Heart left ventricle (tissue), 16 donors: ENCODE measurements around the gene ESPNL. TPM values are rescaled to one million over a fixed set of nuclear protein-coding genes. Genes with fewer than 3 reads are reported as not detected.

ENCODE experiments used
- ATAC-seq, 4 donors: fragments of 200-7000 bp; cut with Tn5 transposase; one replicate each; pipeline ENCODE4 v1.9.1; 2020 to 2022; ENCODE audit warnings: moderate library complexity in 4 of 4, mild to moderate bottlenecking in 3 of 4, moderate number of reproducible peaks in 1 of 4
- DNase-seq, 5 donors: peaks; one replicate each; pipeline ENCODE4 v3.0.0-alpha.2; 2020
- H3K27ac ChIP-seq, 12 donors: fragments of 200-600 bp; sonication (generic) in 4 of 12; one replicate each; pipeline versions ENCODE4 v1.5.0 to v1.8.0; 2016 to 2022; ENCODE audit warnings: mild to moderate bottlenecking in 2 of 12
- H3K27me3 ChIP-seq, 9 donors: fragments of 200-600 bp; sonication (generic) in 2 of 9; one replicate each; pipeline versions ENCODE4 v1.5.1 to v1.8.0; 2016 to 2022; ENCODE audit warnings: mild to moderate bottlenecking in 3 of 9
- H3K36me3 ChIP-seq, 9 donors: fragments of 200-600 bp; sonication (generic) in 2 of 9; one replicate each; pipeline versions ENCODE4 v1.5.0 to v1.8.0; 2018 to 2022; ENCODE audit warnings: mild to moderate bottlenecking in 2 of 9
- H3K4me1 ChIP-seq, 12 donors: fragments of 200-600 bp; sonication (generic) in 4 of 12; one replicate each; pipeline versions ENCODE4 v1.5.0 to v1.8.0; 2016 to 2022; ENCODE audit warnings: mild to moderate bottlenecking in 3 of 12
- H3K4me3 ChIP-seq, 12 donors: fragments of 200-600 bp; sonication (generic) in 4 of 12; one replicate each; pipeline versions ENCODE4 v1.5.0 to v1.8.0; 2017 to 2022; ENCODE audit warnings: mild to moderate bottlenecking in 9 of 12, moderate library complexity in 4 of 12
- H3K9me3 ChIP-seq, 12 donors: fragments of 200-600 bp; sonication (generic) in 4 of 12; one replicate each; pipeline versions ENCODE4 v1.5.0 to v1.8.0; 2016 to 2022; ENCODE audit warnings: mild to moderate bottlenecking in 1 of 12
- POLR2A ChIP-seq, 2 donors: fragments of 450-650 bp; IDR thresholded peaks; one replicate each; pipeline ENCODE4 v1.6.1; 2017; ENCODE audit warnings: antibody characterized with exemption in 2 of 2, mild to moderate bottlenecking in 2 of 2, moderate library complexity in 2 of 2
- WGBS, 4 donors: extraction: QIAGEN DNeasy Blood & Tissue Kit in 2 of 4; methylation state at CpG; one replicate each; pipeline versions ENCODE4 v1.1.5 to v1.1.7; 2013 to 2018; 5-methylcytosine and 5-hydroxymethylcytosine counted together
- intact Hi-C, 10 donors: fragments of 100-400 bp; cut with DNase I; formaldehyde crosslinking; loops; one replicate each; pipeline versions ENCODE4 v1.11.1 to v1.14.2; 2022
- polyA plus RNA-seq, 2 donors: library from polyadenylated mRNA; stranded (reverse); fragments of 200-250 nt; gene quantifications; one replicate each; pipeline ENCODE4 v1.2.3, GENCODE V29; 2013
- total RNA-seq, 9 donors: library from RNA; depleted of rRNA in 2 of 9; stranded (reverse); fragments of >200 nt in 2 of 9; fragmentation: NEBNext Ultra II Directional in 3 of 9; extraction: Animal tissue kit (Norgen Biotek cat#: 25700) in 3 of 9; gene quantifications; one replicate each; pipeline versions ENCODE4 v1.1.0 to v1.2.4, GENCODE V29; 2016 to 2023
- TF ChIP-seq, protein P1 (sequence below), 12 donors: fragments of 200-600 bp; sonication (generic) in 4 of 12; IDR thresholded peaks; one replicate each; pipeline versions ENCODE4 v1.5.0 to v1.8.0; 2018 to 2022; ENCODE audit warnings: antibody characterized with exemption in 12 of 12, mild to moderate bottlenecking in 5 of 12
- donor health status: ischemic (EF 13 %, LVEDD 7.1; RV severe dilation, severe dysfunction).
- donor health status: healthy with polysubstance abuse.
- donor health status: DM: no; HTN: yes; CAD: no.
- donor health status: DM: no; HTN: no; CAD: no.
- donor health status: ischemic (EF 25% LVEDD 6.9; RV normal size, moderate dysfunction).
- donor health status: ischemic (EF 25% LVEDD 5.7; RV mildly dilated, moderate dysfunction).
- donor health status: healthy.
- donor health status: DM: yes; HTN: yes; CAD: no.
- donor health status: ischemic (EF 35%, LVEDD 5.7; RV mildly dilated, moderate dysfunction).
- donor health status: nonischemic (EF 11% LVEDD 7.7; RV severe dilation, severe dysfunction).
- donor health status: DM: yes; HTN: yes; CAD: no.
- donor health status: PGD.
- donor health status: ischemic (EF 29% LVEDD 5.4; RV normal size, mild dysfunction).
- donor health status: nonischemic (EF 23%, LVEDD 6.1; RV moderate dilation, normal function).

Gene ESPNL
- total and polyA plus RNA-seq, 11 donors = 0.05 to 1.2 (median 0.27) TPM; not detected in 2

DNA sequence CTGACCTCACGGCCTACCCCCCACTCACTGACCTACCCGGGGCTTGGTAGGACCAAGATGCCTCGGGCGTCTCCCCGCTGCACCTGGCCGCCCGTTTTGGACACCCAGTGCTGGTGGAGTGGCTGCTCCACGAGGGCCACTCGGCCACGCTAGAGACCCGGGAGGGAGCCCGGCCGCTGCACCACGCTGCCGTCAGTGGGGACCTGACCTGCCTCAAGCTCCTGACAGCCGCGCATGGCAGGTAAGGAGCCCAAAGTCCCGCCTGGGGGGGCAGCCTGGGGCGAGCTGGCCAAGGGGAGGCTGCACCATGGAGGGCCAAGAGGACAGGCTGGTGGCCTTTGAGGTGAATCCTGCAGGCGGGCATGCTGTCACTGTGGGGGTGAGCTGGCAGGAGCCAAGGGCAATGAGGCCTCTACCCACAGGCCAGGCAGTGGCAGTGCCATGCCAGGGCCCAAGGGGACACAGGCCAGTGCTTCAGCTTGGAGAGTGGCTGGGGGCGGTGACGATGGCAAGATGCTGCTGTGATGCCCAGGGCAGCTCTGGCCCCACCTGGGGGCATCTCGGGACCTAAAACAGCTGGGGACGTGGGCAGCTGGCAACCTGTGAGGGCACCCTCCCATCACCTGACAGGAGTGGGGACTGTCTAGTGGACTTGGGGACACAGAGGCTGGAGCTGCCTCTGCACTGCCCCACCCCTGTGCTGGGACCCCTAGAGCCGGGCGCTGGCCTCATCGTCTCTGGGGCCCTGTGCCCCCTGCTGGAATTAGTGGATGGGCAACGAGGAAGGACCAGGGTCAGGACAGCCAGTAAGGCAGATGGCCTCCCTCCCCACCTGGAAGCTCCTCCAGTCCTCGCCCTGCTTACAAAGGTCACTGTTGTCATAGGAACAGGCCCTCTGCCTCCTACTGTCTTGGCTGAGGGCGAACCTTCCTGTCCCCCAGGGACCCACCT, 2.0 kb downstream of the ESPNL start:
- no peak for TF ChIP-seq POLR2A (IDR thresholded peaks at IDR 0.05)
- TF ChIP-seq, protein P1, sequence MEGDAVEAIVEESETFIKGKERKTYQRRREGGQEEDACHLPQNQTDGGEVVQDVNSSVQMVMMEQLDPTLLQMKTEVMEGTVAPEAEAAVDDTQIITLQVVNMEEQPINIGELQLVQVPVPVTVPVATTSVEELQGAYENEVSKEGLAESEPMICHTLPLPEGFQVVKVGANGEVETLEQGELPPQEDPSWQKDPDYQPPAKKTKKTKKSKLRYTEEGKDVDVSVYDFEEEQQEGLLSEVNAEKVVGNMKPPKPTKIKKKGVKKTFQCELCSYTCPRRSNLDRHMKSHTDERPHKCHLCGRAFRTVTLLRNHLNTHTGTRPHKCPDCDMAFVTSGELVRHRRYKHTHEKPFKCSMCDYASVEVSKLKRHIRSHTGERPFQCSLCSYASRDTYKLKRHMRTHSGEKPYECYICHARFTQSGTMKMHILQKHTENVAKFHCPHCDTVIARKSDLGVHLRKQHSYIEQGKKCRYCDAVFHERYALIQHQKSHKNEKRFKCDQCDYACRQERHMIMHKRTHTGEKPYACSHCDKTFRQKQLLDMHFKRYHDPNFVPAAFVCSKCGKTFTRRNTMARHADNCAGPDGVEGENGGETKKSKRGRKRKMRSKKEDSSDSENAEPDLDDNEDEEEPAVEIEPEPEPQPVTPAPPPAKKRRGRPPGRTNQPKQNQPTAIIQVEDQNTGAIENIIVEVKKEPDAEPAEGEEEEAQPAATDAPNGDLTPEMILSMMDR (IDR thresholded peaks at IDR 0.05) = no peak
- Histone ChIP-seq H3K4me3 (no peak overlapping the region), H3K36me3 (no peaks in the 10 kb centered on the region), H3K27ac (no peak overlapping the region), H3K4me1 (peaks cover 0 to 17% (median 0%) of the 10 kb centered on the region in 12 donors), H3K27me3 (peaks cover 0 to 5% (median 0%) of the 10 kb centered on the region in 9 donors), H3K9me3 (no peaks in the 10 kb centered on the region)
- 85 to 91% (median 88%) methylated on average over 27 to 30 of the region's 30 CpGs for WGBS, 4 donors
- no peak for ATAC-seq
- intact Hi-C loops = loop anchor here in 1 of 10 donors (10.0 kb wide), 1 partner anchor 247 kb away; the partner anchor contains the start of gene RAMP1
- DNase-seq = peak in 1 of 5 donors; percentile 53

DNA sequence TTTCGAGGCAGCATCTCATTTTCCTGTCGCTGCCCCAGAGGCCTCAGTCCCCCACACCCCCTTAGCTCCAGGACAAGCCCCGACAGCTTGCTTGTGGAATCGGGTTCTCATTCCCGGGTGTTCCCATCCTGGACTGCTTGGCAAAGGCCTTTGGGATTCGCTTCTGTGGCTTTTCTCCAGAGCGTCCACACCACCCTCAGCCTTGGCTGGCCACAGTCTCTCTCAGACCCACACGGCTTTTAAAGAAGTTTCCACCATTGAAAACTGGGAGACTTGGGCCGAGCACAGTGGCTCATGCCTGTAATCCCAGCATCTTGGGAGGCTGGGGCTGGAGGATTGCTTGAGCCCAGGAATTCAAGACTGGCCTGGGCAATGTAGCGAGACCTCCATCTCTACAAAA, 2.7 kb downstream of the ESPNL start:
- Histone ChIP-seq H3K27ac (no peak overlapping the region), H3K9me3 (no peaks in the 10 kb centered on the region), H3K36me3 (no peaks in the 10 kb centered on the region), H3K4me3 (no peak overlapping the region), H3K4me1 (peaks cover 0 to 20% (median 0%) of the 10 kb centered on the region in 12 donors), H3K27me3 (peaks cover 0 to 5% (median 0%) of the 10 kb centered on the region in 9 donors)
- TF ChIP-seq, protein P1 (IDR thresholded peaks at IDR 0.05) = no peak
- TF ChIP-seq POLR2A (IDR thresholded peaks at IDR 0.05) = no peak
- ATAC-seq = no peak
- intact Hi-C loops = loop anchor here in 1 of 10 donors (10.0 kb wide), 1 partner anchor 248 kb away; the partner anchor contains the start of gene RAMP1
- WGBS, 4 donors = 81 to 90% (median 88%) methylated on average over 10 of the region's 10 CpGs
- no peak for DNase-seq

DNA sequence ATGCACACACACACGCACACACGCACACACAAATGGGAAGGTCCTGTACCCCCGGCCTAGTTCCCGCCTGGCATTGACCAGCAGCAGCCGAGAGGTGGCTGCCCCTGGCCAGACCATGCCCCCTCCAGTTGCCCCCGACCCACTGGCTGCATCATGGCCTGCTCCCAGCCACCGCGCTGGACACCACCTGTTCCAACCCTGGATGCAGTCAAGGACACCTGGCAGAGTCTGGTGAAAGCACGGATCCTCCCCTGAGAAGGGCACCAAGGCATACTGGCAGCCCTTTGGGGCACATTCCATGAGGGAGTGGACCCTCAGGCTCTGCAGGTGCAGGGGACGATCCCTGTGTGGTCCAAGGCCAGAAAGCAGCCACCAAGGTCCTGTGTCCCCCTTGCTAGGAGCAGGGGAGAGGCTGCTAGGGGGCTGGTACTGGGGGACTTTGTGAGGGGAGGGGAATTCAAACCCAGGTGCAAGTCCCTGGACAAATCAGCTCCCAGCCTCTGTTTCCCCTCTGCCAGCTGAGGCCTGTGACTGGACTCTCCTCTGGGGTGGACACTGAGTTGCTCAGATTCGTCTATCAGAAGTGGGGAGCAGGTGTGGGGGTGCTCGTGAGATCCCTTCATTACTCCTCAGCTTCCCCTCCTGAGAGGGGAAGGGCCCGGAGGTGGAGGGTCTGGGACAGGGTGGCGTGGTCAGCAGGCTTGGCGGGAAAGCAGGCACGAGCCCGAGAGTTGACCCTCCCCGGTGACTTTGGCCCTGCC, 3.5 kb downstream of the ESPNL start:
- DNase-seq = peak in 2 of 5 donors; percentile 8 to 60
- WGBS, 4 donors = 89 to 92% (median 91%) methylated on average over 17 to 18 of the region's 18 CpGs
- ATAC-seq = no peak

More for the DNA sequence above, 3.5 kb downstream of the ESPNL start:
- intact Hi-C loops = loop anchor here in 1 of 10 donors (10.0 kb wide), 1 partner anchor 249 kb away; the partner anchor contains the start of gene RAMP1
- H3K4me1 ChIP-seq = peaks cover 0 to 23% (median 0%) of the 10 kb centered on the region in 12 donors
- TF ChIP-seq POLR2A (IDR thresholded peaks at IDR 0.05) = no peak
- TF ChIP-seq, protein P1 (IDR thresholded peaks at IDR 0.05) = no peak
- H3K27ac ChIP-seq = no peak overlapping the region
- H3K36me3 ChIP-seq = no peaks in the 10 kb centered on the region
- peaks cover 0 to 5% (median 0%) of the 10 kb centered on the region in 9 donors for H3K27me3 ChIP-seq
- H3K9me3 ChIP-seq = no peaks in the 10 kb centered on the region
- H3K4me3 ChIP-seq = no peak overlapping the region
